ENCODE data around the gene DACH2.

DNA sequence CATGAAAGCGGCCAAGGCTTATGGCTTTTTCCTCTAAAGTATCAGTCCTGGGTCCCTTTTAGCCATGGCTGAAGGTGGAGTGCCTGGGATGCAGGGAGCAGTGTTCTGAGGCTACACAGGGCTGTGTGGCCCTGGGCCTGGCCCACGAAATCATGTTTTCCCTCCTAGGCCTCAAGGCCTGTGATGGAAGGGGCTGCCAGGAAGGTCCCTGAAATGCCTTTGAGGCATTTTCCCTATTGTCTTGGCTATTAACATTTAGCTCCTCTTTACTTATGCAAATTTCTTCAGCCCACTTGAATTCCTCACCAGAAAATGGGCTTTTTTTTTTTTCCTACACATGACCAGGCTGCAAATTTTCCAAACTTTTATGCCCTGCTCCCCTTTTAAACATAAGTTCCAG is 657.0 kb downstream of the DACH2 start:
- TF ChIP-seq CTCF (IDR thresholded peaks at IDR 0.05) = no peak
- TF ChIP-seq POLR2A (IDR thresholded peaks at IDR 0.05) = no peak
